Measurements from ENCODE around the gene THOC6.

DNA sequence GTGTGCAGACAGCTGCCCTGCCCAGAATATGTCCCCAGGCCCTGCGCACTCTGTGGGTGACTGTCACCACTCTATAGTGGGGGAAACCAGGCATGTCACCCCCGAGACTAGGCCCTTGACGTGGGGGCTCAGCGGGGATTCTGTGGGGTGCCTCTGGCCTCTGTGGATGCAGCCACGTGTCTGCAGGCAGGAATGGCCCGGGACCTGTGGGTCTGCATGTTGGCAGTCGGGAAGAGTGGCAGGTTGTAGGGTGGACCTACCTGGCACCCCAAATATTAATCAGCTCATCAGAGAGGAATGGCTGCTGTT lies 42.6 kb downstream of the THOC6 start:
- TF ChIP-seq, protein P1, sequence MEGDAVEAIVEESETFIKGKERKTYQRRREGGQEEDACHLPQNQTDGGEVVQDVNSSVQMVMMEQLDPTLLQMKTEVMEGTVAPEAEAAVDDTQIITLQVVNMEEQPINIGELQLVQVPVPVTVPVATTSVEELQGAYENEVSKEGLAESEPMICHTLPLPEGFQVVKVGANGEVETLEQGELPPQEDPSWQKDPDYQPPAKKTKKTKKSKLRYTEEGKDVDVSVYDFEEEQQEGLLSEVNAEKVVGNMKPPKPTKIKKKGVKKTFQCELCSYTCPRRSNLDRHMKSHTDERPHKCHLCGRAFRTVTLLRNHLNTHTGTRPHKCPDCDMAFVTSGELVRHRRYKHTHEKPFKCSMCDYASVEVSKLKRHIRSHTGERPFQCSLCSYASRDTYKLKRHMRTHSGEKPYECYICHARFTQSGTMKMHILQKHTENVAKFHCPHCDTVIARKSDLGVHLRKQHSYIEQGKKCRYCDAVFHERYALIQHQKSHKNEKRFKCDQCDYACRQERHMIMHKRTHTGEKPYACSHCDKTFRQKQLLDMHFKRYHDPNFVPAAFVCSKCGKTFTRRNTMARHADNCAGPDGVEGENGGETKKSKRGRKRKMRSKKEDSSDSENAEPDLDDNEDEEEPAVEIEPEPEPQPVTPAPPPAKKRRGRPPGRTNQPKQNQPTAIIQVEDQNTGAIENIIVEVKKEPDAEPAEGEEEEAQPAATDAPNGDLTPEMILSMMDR (IDR thresholded peaks at IDR 0.05) = no peak
- TF ChIP-seq, protein P2, sequence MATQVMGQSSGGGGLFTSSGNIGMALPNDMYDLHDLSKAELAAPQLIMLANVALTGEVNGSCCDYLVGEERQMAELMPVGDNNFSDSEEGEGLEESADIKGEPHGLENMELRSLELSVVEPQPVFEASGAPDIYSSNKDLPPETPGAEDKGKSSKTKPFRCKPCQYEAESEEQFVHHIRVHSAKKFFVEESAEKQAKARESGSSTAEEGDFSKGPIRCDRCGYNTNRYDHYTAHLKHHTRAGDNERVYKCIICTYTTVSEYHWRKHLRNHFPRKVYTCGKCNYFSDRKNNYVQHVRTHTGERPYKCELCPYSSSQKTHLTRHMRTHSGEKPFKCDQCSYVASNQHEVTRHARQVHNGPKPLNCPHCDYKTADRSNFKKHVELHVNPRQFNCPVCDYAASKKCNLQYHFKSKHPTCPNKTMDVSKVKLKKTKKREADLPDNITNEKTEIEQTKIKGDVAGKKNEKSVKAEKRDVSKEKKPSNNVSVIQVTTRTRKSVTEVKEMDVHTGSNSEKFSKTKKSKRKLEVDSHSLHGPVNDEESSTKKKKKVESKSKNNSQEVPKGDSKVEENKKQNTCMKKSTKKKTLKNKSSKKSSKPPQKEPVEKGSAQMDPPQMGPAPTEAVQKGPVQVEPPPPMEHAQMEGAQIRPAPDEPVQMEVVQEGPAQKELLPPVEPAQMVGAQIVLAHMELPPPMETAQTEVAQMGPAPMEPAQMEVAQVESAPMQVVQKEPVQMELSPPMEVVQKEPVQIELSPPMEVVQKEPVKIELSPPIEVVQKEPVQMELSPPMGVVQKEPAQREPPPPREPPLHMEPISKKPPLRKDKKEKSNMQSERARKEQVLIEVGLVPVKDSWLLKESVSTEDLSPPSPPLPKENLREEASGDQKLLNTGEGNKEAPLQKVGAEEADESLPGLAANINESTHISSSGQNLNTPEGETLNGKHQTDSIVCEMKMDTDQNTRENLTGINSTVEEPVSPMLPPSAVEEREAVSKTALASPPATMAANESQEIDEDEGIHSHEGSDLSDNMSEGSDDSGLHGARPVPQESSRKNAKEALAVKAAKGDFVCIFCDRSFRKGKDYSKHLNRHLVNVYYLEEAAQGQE (IDR thresholded peaks at IDR 0.05; ENCODE audit: insufficient read depth in 1 of 2, low read depth in 2 of 2, low read length in 1 of 2) = no peak
- no peak for TF ChIP-seq SIN3A (IDR thresholded peaks at IDR 0.05; ENCODE audit: borderline replicate concordance, insufficient read depth, low read depth, low read length)
